ENCODE results near the gene PLA2G4F.

PLA2G4F gene

GRCh38 chr15:42133886-42134502 is 22.4 kb downstream of the PLA2G4F start:
- H2AK5ac ChIP-seq (ENCODE audit: low read depth, low read length), result peak overlapping the region; percentile 36

GRCh38 chr15:42133356-42133755 is 23.1 kb downstream of the PLA2G4F start:
- Histone ChIP-seq H4K8ac (ENCODE audit: low read depth, low read length) (no peak overlapping the region), H2AFZ (ENCODE audit: low read length) (no peak overlapping the region), H3K4me3 (ENCODE audit: low read length in 2 of 2) (no peak overlapping the region), H3K4ac (ENCODE audit: low read length) (no peak overlapping the region), H3K18ac (ENCODE audit: low read length) (no peak overlapping the region), H3K36me3 (replicated peaks in 1 of 2; ENCODE audit: control insufficient read depth in 2 of 2, insufficient read depth in 2 of 2, low read length in 2 of 2) (no peaks in the 10 kb centered on the region), H4K91ac (ENCODE audit: low read depth, low read length, poor library complexity) (no peak overlapping the region), H3K4me1 (ENCODE audit: control insufficient read depth in 2 of 2, insufficient read depth in 1 of 2, low read depth in 1 of 2, low read length in 2 of 2) (peaks cover 0 to 16% of the 10 kb centered on the region in 2 donors), H2BK12ac (ENCODE audit: low read length) (no peak overlapping the region), H2BK5ac (ENCODE audit: low read length) (no peak overlapping the region), H3K27me3 (ENCODE audit: control insufficient read depth in 3 of 3, insufficient read depth in 3 of 3, low read depth in 1 of 3, low read length in 3 of 3) (peaks cover 0 to 8% (median 0%) of the 10 kb centered on the region in 3 experiments), H3K9ac (ENCODE audit: low read depth, low read length, poor library complexity) (no peak overlapping the region), H3K27ac (replicated peaks; ENCODE audit: low read length) (no peak overlapping the region), H3K9me3 (replicated peaks in 1 of 2; ENCODE audit: control insufficient read depth in 2 of 2, insufficient read depth in 1 of 2, low read depth in 1 of 2, low read length in 2 of 2) (no peaks in the 10 kb centered on the region), H3K79me1 (ENCODE audit: low read depth, low read length) (no peaks in the 10 kb centered on the region), H3K4me2 (ENCODE audit: insufficient read depth, low read length, poor library complexity, severe bottlenecking) (no peak overlapping the region), H3K14ac (ENCODE audit: low read length) (no peak overlapping the region), H2AK5ac (ENCODE audit: low read depth, low read length) (no peak overlapping the region), H3K23ac (ENCODE audit: low read depth, low read length, poor library complexity) (no peak overlapping the region), H2BK15ac (ENCODE audit: low read length) (no peak overlapping the region), H2BK120ac (ENCODE audit: low read depth, low read length) (no peak overlapping the region)
- no peak for DNase-seq (ENCODE audit: low spot score)
- WGBS, 2 donors (ENCODE audit: extremely low coverage in 2 of 2, insufficient read length in 2 of 2, insufficient replicate concordance in 1 of 2), result no CpG with 5 or more reads among the region's 4 CpGs

More at GRCh38 chr15:42133886-42134502, 22.4 kb downstream of the PLA2G4F start:
- H4K91ac ChIP-seq (ENCODE audit: low read depth, low read length, poor library complexity), result no peak overlapping the region
- no peak overlapping the region for H4K8ac ChIP-seq (ENCODE audit: low read depth, low read length)
- H3K4me3 ChIP-seq (ENCODE audit: low read length in 2 of 2), result peak overlapping the region in 1 of 2 donors; percentile 3
- H3K18ac ChIP-seq (ENCODE audit: low read length), result no peak overlapping the region
- DNase-seq (ENCODE audit: low spot score), result no peak
- H3K79me1 ChIP-seq (ENCODE audit: low read depth, low read length), result no peaks in the 10 kb centered on the region
- peaks cover 0 to under 1% of the 10 kb centered on the region in 2 donors for H3K9me3 ChIP-seq (replicated peaks in 1 of 2; ENCODE audit: control insufficient read depth in 2 of 2, insufficient read depth in 1 of 2, low read depth in 1 of 2, low read length in 2 of 2)
- no peak overlapping the region for H2BK5ac ChIP-seq (ENCODE audit: low read length)
- peak overlapping the region; percentile 26 for H3K23ac ChIP-seq (ENCODE audit: low read depth, low read length, poor library complexity)
- H2AFZ ChIP-seq (ENCODE audit: low read length), result no peak overlapping the region
- no peak overlapping the region for H3K27ac ChIP-seq (replicated peaks; ENCODE audit: low read length)
- peaks cover 0 to 16% of the 10 kb centered on the region in 2 donors for H3K4me1 ChIP-seq (ENCODE audit: control insufficient read depth in 2 of 2, insufficient read depth in 1 of 2, low read depth in 1 of 2, low read length in 2 of 2)
- no peak overlapping the region for H2BK15ac ChIP-seq (ENCODE audit: low read length)
- H2BK120ac ChIP-seq (ENCODE audit: low read depth, low read length), result no peak overlapping the region
- H2BK12ac ChIP-seq (ENCODE audit: low read length), result no peak overlapping the region
- no peak overlapping the region for H3K4me2 ChIP-seq (ENCODE audit: insufficient read depth, low read length, poor library complexity, severe bottlenecking)
- no CpG with 5 or more reads among the region's 11 CpGs for WGBS, 2 donors (ENCODE audit: extremely low coverage in 2 of 2, insufficient read length in 2 of 2, insufficient replicate concordance in 1 of 2)
- no peaks in the 10 kb centered on the region for H3K36me3 ChIP-seq (replicated peaks in 1 of 2; ENCODE audit: control insufficient read depth in 2 of 2, insufficient read depth in 2 of 2, low read length in 2 of 2)
- H3K9ac ChIP-seq (ENCODE audit: low read depth, low read length, poor library complexity), result no peak overlapping the region
- no peak overlapping the region for H3K14ac ChIP-seq (ENCODE audit: low read length)
- H3K4ac ChIP-seq (ENCODE audit: low read length), result no peak overlapping the region
- H3K27me3 ChIP-seq (ENCODE audit: control insufficient read depth in 3 of 3, insufficient read depth in 3 of 3, low read depth in 1 of 3, low read length in 3 of 3), result peaks cover 0 to 8% (median 0%) of the 10 kb centered on the region in 3 experiments

GRCh38 chr15:42131826-42132806 is 24.3 kb downstream of the PLA2G4F start:
- WGBS, 2 donors (ENCODE audit: extremely low coverage in 2 of 2, insufficient read length in 2 of 2, insufficient replicate concordance in 1 of 2), result no CpG with 5 or more reads among the region's 9 CpGs

GRCh38 chr15:42131006-42131405 is 25.4 kb downstream of the PLA2G4F start:
- Histone ChIP-seq H3K27ac (replicated peaks; ENCODE audit: low read length) (no peak overlapping the region), H3K27me3 (ENCODE audit: control insufficient read depth in 3 of 3, insufficient read depth in 3 of 3, low read depth in 1 of 3, low read length in 3 of 3) (peaks cover 0 to 8% (median 0%) of the 10 kb centered on the region in 3 experiments), H3K4me1 (ENCODE audit: control insufficient read depth in 2 of 2, insufficient read depth in 1 of 2, low read depth in 1 of 2, low read length in 2 of 2) (peaks cover 0 to 16% of the 10 kb centered on the region in 2 donors), H2BK15ac (ENCODE audit: low read length) (no peak overlapping the region), H3K4me2 (ENCODE audit: insufficient read depth, low read length, poor library complexity, severe bottlenecking) (no peak overlapping the region), H3K23ac (ENCODE audit: low read depth, low read length, poor library complexity) (no peak overlapping the region), H4K91ac (ENCODE audit: low read depth, low read length, poor library complexity) (no peak overlapping the region), H3K9me3 (replicated peaks in 1 of 2; ENCODE audit: control insufficient read depth in 2 of 2, insufficient read depth in 1 of 2, low read depth in 1 of 2, low read length in 2 of 2) (no peaks in the 10 kb centered on the region), H3K9ac (ENCODE audit: low read depth, low read length, poor library complexity) (no peak overlapping the region), H2BK12ac (ENCODE audit: low read length) (no peak overlapping the region), H2BK5ac (ENCODE audit: low read length) (peak overlapping the region; percentile 42), H3K79me1 (ENCODE audit: low read depth, low read length) (no peaks in the 10 kb centered on the region), H2AK5ac (ENCODE audit: low read depth, low read length) (no peak overlapping the region), H3K36me3 (replicated peaks in 1 of 2; ENCODE audit: control insufficient read depth in 2 of 2, insufficient read depth in 2 of 2, low read length in 2 of 2) (no peaks in the 10 kb centered on the region), H3K18ac (ENCODE audit: low read length) (peak overlapping the region; percentile 79), H4K8ac (ENCODE audit: low read depth, low read length) (no peak overlapping the region), H2BK120ac (ENCODE audit: low read depth, low read length) (no peak overlapping the region), H2AFZ (ENCODE audit: low read length) (no peak overlapping the region), H3K4me3 (ENCODE audit: low read length in 2 of 2) (no peak overlapping the region), H3K4ac (ENCODE audit: low read length) (no peak overlapping the region), H3K14ac (ENCODE audit: low read length) (no peak overlapping the region)
- DNase-seq (ENCODE audit: low spot score), result no peak
- no CpG with 5 or more reads among the region's 1 CpG for WGBS, 2 donors (ENCODE audit: extremely low coverage in 2 of 2, insufficient read length in 2 of 2, insufficient replicate concordance in 1 of 2)

More at GRCh38 chr15:42131826-42132806, 24.3 kb downstream of the PLA2G4F start:
- DNase-seq (ENCODE audit: low spot score), result no peak
- Histone ChIP-seq H4K8ac (ENCODE audit: low read depth, low read length) (no peak overlapping the region), H3K9me3 (replicated peaks in 1 of 2; ENCODE audit: control insufficient read depth in 2 of 2, insufficient read depth in 1 of 2, low read depth in 1 of 2, low read length in 2 of 2) (no peaks in the 10 kb centered on the region), H2AFZ (ENCODE audit: low read length) (peak overlapping the region; percentile 53), H4K91ac (ENCODE audit: low read depth, low read length, poor library complexity) (peak overlapping the region; percentile 19), H3K4me3 (ENCODE audit: low read length in 2 of 2) (no peak overlapping the region), H3K4me2 (ENCODE audit: insufficient read depth, low read length, poor library complexity, severe bottlenecking) (no peak overlapping the region), H3K4me1 (ENCODE audit: control insufficient read depth in 2 of 2, insufficient read depth in 1 of 2, low read depth in 1 of 2, low read length in 2 of 2) (peaks cover 0 to 16% of the 10 kb centered on the region in 2 donors), H2BK12ac (ENCODE audit: low read length) (no peak overlapping the region), H3K79me1 (ENCODE audit: low read depth, low read length) (no peaks in the 10 kb centered on the region), H3K23ac (ENCODE audit: low read depth, low read length, poor library complexity) (no peak overlapping the region), H3K4ac (ENCODE audit: low read length) (no peak overlapping the region), H3K14ac (ENCODE audit: low read length) (no peak overlapping the region), H3K27ac (replicated peaks; ENCODE audit: low read length) (no peak overlapping the region), H2BK15ac (ENCODE audit: low read length) (peak overlapping the region; percentile 65), H2AK5ac (ENCODE audit: low read depth, low read length) (no peak overlapping the region), H3K9ac (ENCODE audit: low read depth, low read length, poor library complexity) (no peak overlapping the region), H3K36me3 (replicated peaks in 1 of 2; ENCODE audit: control insufficient read depth in 2 of 2, insufficient read depth in 2 of 2, low read length in 2 of 2) (no peaks in the 10 kb centered on the region), H2BK120ac (ENCODE audit: low read depth, low read length) (no peak overlapping the region), H3K27me3 (ENCODE audit: control insufficient read depth in 3 of 3, insufficient read depth in 3 of 3, low read depth in 1 of 3, low read length in 3 of 3) (peaks cover 0 to 8% (median 0%) of the 10 kb centered on the region in 3 experiments), H2BK5ac (ENCODE audit: low read length) (no peak overlapping the region), H3K18ac (ENCODE audit: low read length) (peak overlapping the region; percentile 3)

All from neuronal stem cell (in vitro differentiated cells).